Keratinocyte (primary cell): Measurements from ENCODE around the gene FMN1.

Experiments
- CTCF ChIP-seq, 3 experiments: IDR thresholded peaks in 1 of 3; conservative IDR thresholded peaks in 1 of 3; optimal IDR thresholded peaks in 1 of 3; 2 replicates in 2 of 3; 3 replicates in 1 of 3; pipeline versions ENCODE3 to v1.5.1; 2011; ENCODE audit warnings: low read length in 3 of 3, mild to moderate bottlenecking in 3 of 3, moderate library complexity in 2 of 3, control low read depth in 1 of 3, inconsistent platforms in 1 of 3; ENCODE audit not compliant: insufficient read depth in 2 of 3; ENCODE audit errors: extremely low read depth in 1 of 3
- EZH2 ChIP-seq: IDR thresholded peaks from one replicate; pipeline ENCODE4 v1.6.1; 2012; ENCODE audit warnings: inconsistent platforms, mild to moderate bottlenecking, low read length, moderate library complexity

GRCh38 chr15:33095641-33096040 is 98.9 kb downstream of the FMN1 start:
- TF ChIP-seq EZH2 (no peak), CTCF (optimal IDR thresholded peaks at IDR 0.05 in 1 of 3, IDR thresholded peaks at IDR 0.05 in 1 of 3, conservative IDR thresholded peaks at IDR 0.05 in 1 of 3; ENCODE audit: extremely low read depth in 1 of 3, insufficient read depth in 2 of 3, low read length in 3 of 3) (no peak)
